Right cardiac atrium (tissue), 5 donors: ENCODE data around the gene EVA1A. TPM values are rescaled to one million over a fixed set of nuclear protein-coding genes. Genes with fewer than 3 reads are reported as not detected.

Experiments used
- ATAC-seq, 2 donors: fragments of 200-7000 bp; cut with Tn5 transposase; one replicate each; pipeline versions ENCODE4 v1.8.0 to v1.9.1; 2020; ENCODE audit warnings: moderate library complexity in 2 of 2, mild to moderate bottlenecking in 1 of 2
- DNase-seq, 3 donors: peaks; one replicate each; pipeline ENCODE4 v3.0.0-alpha.2; 2020
- H3K27ac ChIP-seq: one replicate; pipeline ENCODE4 v1.5.1; 2013; ENCODE audit warnings: mild to moderate bottlenecking, low read length, control low read depth, moderate library complexity
- H3K27me3 ChIP-seq: one replicate; pipeline ENCODE4 v1.6.1; 2013; ENCODE audit not compliant: control insufficient read depth, insufficient read depth
- H3K4me1 ChIP-seq: one replicate; pipeline ENCODE4 v1.6.1; 2013; ENCODE audit warnings: low read length; ENCODE audit not compliant: control insufficient read depth, insufficient read depth
- H3K4me3 ChIP-seq: one replicate; pipeline ENCODE4 v1.5.1; 2013; ENCODE audit warnings: low read length, control low read depth
- H3K9me3 ChIP-seq: one replicate; pipeline ENCODE4 v1.6.1; 2013; ENCODE audit warnings: low read length; ENCODE audit not compliant: control insufficient read depth
- WGBS: extraction: QIAGEN DNeasy Blood & Tissue Kit; methylation state at CpG from one replicate; pipeline ENCODE4 v1.1.7; 2013; 5-methylcytosine and 5-hydroxymethylcytosine counted together
- intact Hi-C, 4 donors: fragments of 100-400 bp; cut with DNase I; formaldehyde crosslinking; loops; one replicate each; pipeline versions ENCODE4 v1.11.0 to v1.14.0; 2022 to 2023
- polyA plus RNA-seq: library from polyadenylated mRNA; stranded (reverse); fragments of 200-250 nt; gene quantifications from one replicate; pipeline ENCODE4 v1.2.3, GENCODE V29; 2013
- total RNA-seq, 4 donors: library from RNA; stranded (reverse); fragmentation: NEBNext Ultra II Directional; extraction: Animal tissue kit (Norgen Biotek cat#: 25700); gene quantifications; one replicate each; pipeline ENCODE4 v1.2.1, GENCODE V29; 2021
- donor health status: healthy with polysubstance abuse.
- donor health status: DM: no; HTN: yes; CAD: no.
- donor health status: DM: no; HTN: no; CAD: no.
- donor health status: DM: no; HTN: yes; CAD: no; lungs with severe emphysema.
- donor health status: DM: yes; HTN: yes; CAD: no.

EVA1A gene
- total and polyA plus RNA-seq, 5 donors: 0.24 to 0.66 (median 0.26) TPM; not detected in 2

- H3K4me1 ChIP-seq: no peaks in the 10 kb centered on the region
- no peak for ATAC-seq
- DNase-seq: no peak
These were observed 103.9 kb downstream of the EVA1A start for GRCh38 chr2:75456825-75457224.

GRCh38 chr2:75456111-75456510 lies 104.6 kb downstream of the EVA1A start:
- Histone ChIP-seq H3K9me3 (no peaks in the 10 kb centered on the region), H3K27ac (no peak overlapping the region), H3K4me1 (no peaks in the 10 kb centered on the region), H3K4me3 (no peak overlapping the region), H3K27me3 (no peaks in the 10 kb centered on the region)
- DNase-seq (no peak), ATAC-seq (no peak)
- WGBS: 91% methylated on average over 3 of the region's 3 CpGs
- intact Hi-C loops: no loop called here

More at GRCh38 chr2:75456825-75457224, 103.9 kb downstream of the EVA1A start:
- H3K27me3 ChIP-seq: no peaks in the 10 kb centered on the region
- 54% methylated on average over 4 of the region's 4 CpGs for WGBS
- no peak overlapping the region for H3K4me3 ChIP-seq
- H3K27ac ChIP-seq: no peak overlapping the region
- no peaks in the 10 kb centered on the region for H3K9me3 ChIP-seq
- intact Hi-C loops: no loop called here

GRCh38 chr2:75454241-75454620 lies 106.5 kb downstream of the EVA1A start:
- no peaks in the 10 kb centered on the region for H3K27me3 ChIP-seq
- no peaks in the 10 kb centered on the region for H3K4me1 ChIP-seq
- WGBS: 70% methylated on average over 2 of the region's 2 CpGs
- intact Hi-C loops: no loop called here
- DNase-seq (no peak), ATAC-seq (no peak)
- no peaks in the 10 kb centered on the region for H3K9me3 ChIP-seq
- no peak overlapping the region for H3K4me3 ChIP-seq
- H3K27ac ChIP-seq: no peak overlapping the region

- Histone ChIP-seq H3K9me3 (no peaks in the 10 kb centered on the region), H3K4me3 (no peak overlapping the region), H3K27me3 (no peaks in the 10 kb centered on the region), H3K27ac (no peak overlapping the region), H3K4me1 (no peaks in the 10 kb centered on the region)
- DNase-seq (no peak), ATAC-seq (no peak)
- WGBS: 74% methylated on average over 5 of the region's 5 CpGs
- intact Hi-C loops: no loop called here
These were observed 107.1 kb downstream of the EVA1A start for GRCh38 chr2:75453384-75454240.

- WGBS: 70% methylated on average over 1 of the region's 1 CpG
- Histone ChIP-seq H3K9me3 (no peaks in the 10 kb centered on the region), H3K27ac (no peak overlapping the region), H3K27me3 (no peaks in the 10 kb centered on the region), H3K4me1 (no peaks in the 10 kb centered on the region), H3K4me3 (no peak overlapping the region)
- ATAC-seq: no peak
- intact Hi-C loops: no loop called here
- no peak for DNase-seq
These were observed 110.7 kb downstream of the EVA1A start for GRCh38 chr2:75450068-75450467.

- Histone ChIP-seq H3K9me3 (no peaks in the 10 kb centered on the region), H3K4me3 (no peak overlapping the region), H3K27me3 (no peaks in the 10 kb centered on the region), H3K4me1 (no peaks in the 10 kb centered on the region), H3K27ac (no peak overlapping the region)
- ATAC-seq (no peak), DNase-seq (no peak)
- intact Hi-C loops: no loop called here
- 86% methylated on average over 5 of the region's 5 CpGs for WGBS
These were observed 113.6 kb downstream of the EVA1A start for GRCh38 chr2:75447176-75447575.

Other genes starting within 250 kb of the EVA1A start
- gene MRPL19, start 85.8 kb upstream of the EVA1A start, total RNA-seq: 10 to 100 TPM; 36.9 to 49.2 (median 43.0) TPM
- 30.4 TPM for gene MRPL19, start 85.8 kb upstream of the EVA1A start, polyA plus RNA-seq
- gene GCFC2, start 150.0 kb upstream of the EVA1A start, total RNA-seq: 10 to 100 TPM in 2 of 4 donors, 1 to 10 TPM in 2; 8.3 to 16.1 (median 11.9) TPM
- gene GCFC2, start 150.0 kb upstream of the EVA1A start, polyA plus RNA-seq: 7.5 TPM